ENCODE measurements around the gene CLSTN2. TPM values are rescaled to one million over a fixed set of nuclear protein-coding genes. Genes with fewer than 3 reads are reported as not detected.

The CLSTN2 gene
- total RNA-seq, 1 experiment from 2014 or later: 0.17 TPM

- DNase-seq (ENCODE audit: low read depth): no peak
These were observed 642.9 kb downstream of the CLSTN2 start for GRCh38 chr3:140577911-140578310.

DNA sequence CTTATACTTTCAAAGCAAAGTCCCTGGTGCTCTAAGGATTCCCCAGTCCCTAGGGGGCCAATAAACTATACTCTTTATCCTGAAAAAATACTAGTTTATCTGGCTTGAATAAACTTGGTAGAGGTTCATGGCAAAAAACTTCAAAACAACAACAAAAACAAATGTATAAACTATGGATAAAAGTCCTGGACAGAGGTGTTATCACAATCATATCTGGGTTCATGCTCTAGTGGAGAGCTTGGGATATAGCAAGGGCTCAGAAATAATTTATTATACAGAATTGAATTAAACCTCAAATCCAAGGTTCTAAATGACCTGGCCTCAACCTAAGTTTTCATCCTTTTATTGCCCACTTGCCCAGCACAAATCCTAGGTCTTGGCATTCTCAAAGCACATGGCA, 644.3 kb downstream of the CLSTN2 start:
- no peak for DNase-seq (ENCODE audit: low read depth)

DNA sequence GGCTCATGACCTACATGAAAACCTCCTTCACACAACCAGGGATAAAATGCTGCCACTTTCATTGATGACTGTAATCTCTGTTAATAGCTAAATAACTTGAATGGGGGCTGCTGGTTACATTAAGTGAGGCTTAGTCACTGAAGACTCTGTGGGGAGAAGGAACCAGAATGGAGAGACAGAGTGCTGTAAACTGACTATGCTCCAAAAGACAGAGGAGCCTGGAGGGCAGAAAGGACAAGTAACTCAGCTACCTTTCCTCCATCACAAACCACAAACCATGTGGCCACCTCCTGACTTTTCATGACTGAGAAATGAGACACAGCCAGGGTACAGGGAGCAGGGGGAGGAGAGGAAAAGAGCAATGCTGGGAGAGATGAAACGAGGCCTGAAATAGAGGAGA, 645.8 kb downstream of the CLSTN2 start:
- DNase-seq (ENCODE audit: low read depth): peak; percentile 62

- peak; percentile 16 for DNase-seq (ENCODE audit: low read depth)
These were observed 649.6 kb downstream of the CLSTN2 start for GRCh38 chr3:140584549-140584948.

DNA sequence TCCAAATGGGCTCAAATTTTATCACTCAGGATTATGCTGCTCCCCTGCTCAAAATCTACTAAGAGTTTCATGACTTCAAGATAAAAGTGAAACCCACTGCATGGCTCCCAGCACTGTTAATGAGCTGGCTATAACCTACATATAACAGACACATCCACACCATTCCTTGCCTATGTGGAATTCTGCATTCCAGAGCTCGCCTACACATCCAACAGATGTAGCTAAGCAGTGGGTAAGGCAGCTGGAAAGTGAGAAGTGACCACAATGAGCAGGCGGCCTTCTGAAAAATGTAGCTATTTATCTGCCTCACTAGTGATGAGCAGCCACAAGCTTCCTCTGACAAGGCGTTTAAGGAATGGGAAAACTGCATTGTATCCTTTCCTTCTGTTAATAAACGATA, 650.8 kb downstream of the CLSTN2 start:
- peak; percentile 94 for DNase-seq (ENCODE audit: low read depth)

DNA sequence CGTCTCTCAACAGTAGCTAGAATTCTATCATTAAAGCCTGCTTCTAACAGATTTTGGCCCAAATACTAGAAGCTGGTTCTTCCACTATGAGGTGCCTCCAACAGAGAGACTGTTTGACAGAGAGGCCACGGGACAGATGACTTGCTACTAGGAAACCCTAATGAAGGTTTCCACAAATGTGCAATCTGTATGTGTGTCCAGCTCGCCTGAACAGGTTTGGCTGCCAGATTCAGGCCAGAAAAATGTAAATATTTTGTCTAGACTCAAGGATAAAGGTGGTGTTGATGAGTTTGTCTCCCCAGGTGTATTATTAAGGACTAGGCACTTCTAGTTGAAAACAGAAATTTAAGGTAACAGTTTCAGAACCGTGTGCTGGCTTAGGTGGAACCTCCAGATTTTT, 651.3 kb downstream of the CLSTN2 start:
- DNase-seq (ENCODE audit: low read depth): no peak

GRCh38 chr3:140588558-140588957, 653.6 kb downstream of the CLSTN2 start:
- no peak for DNase-seq (ENCODE audit: low read depth)

DNA sequence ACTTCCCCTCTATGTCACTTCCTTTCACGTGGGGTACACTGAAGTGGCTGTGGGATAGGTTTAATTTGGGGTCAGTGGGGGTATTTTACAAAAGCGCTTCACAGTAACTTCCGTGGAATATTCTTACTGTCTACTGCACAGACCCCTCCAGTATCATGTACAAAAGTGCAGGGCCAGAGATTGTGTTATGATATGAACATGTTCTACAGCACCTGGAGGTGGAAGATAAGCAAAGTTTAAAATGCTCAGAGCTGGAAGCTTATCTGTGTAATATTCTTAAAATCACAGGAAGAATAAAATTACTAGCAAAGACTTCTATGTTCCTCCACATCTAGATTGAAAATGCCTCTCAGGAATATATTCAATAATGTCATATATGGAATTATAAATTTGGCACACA, 658.8 kb downstream of the CLSTN2 start:
- DNase-seq (ENCODE audit: low read depth): no peak

- peak; percentile 85 for DNase-seq (ENCODE audit: low read depth)
These were observed 660.3 kb downstream of the CLSTN2 start for GRCh38 chr3:140595295-140595694.

GRCh38 chr3:140597364-140597763, 662.4 kb downstream of the CLSTN2 start:
- no peak for DNase-seq (ENCODE audit: low read depth)

GRCh38 chr3:140597792-140598191, 662.8 kb downstream of the CLSTN2 start:
- no peak for DNase-seq (ENCODE audit: low read depth)

- DNase-seq (ENCODE audit: low read depth): no peak
These were observed 664.0 kb downstream of the CLSTN2 start for GRCh38 chr3:140599009-140599408.

- no peak for DNase-seq (ENCODE audit: low read depth)
These were observed 664.5 kb downstream of the CLSTN2 start for GRCh38 chr3:140599496-140599895.

GRCh38 chr3:140601881-140602280, 666.9 kb downstream of the CLSTN2 start:
- DNase-seq (ENCODE audit: low read depth): no peak

- peak; percentile 40 for DNase-seq (ENCODE audit: low read depth)
These were observed 667.8 kb downstream of the CLSTN2 start for GRCh38 chr3:140602781-140603180.

GRCh38 chr3:140603766-140604165, 668.8 kb downstream of the CLSTN2 start:
- DNase-seq (ENCODE audit: low read depth): no peak

- no peak for DNase-seq (ENCODE audit: low read depth)
These were observed 675.6 kb downstream of the CLSTN2 start for GRCh38 chr3:140610544-140610943.

- no peak for DNase-seq (ENCODE audit: low read depth)
These were observed 679.0 kb downstream of the CLSTN2 start for GRCh38 chr3:140614001-140614400.

DNA sequence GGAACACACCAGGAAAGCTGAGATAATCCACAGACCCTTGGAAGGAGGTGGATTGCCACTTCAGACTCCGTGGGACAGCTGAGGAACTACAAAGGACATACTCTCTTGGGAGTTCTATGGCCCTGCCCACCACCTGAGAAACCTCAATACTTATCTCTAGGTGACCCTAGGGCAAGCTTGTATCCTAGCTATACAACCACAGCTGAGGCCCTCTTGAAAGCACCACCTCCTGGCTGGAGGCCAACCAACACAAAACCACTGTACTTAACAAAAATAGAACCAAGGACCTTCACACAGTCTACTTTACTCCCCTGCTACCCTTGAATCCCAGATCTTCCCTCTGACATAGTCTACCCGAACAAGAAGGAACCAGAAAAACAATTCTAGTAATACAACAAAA, 682.1 kb downstream of the CLSTN2 start:
- DNase-seq (ENCODE audit: low read depth): no peak

GRCh38 chr3:140626856-140627255, 691.9 kb downstream of the CLSTN2 start:
- no peak for DNase-seq (ENCODE audit: low read depth)

Measured in LHCN-M2 (cell line).